Skeletal muscle satellite cell (primary cell): Measurements from ENCODE around the gene LRP11.
"Not testable (repeated sequence)": the region's sequence is repeated elsewhere in the genome, so short reads cannot be mapped to it uniquely, and the experiment has no call there.

Experiments used
- H3K27me3 ChIP-seq: 2 replicates; pipeline ENCODE4 v1.7.0; 2013; ENCODE audit warnings: low read length; ENCODE audit not compliant: control insufficient read depth, insufficient read depth
- H3K36me3 ChIP-seq: 2 replicates; pipeline ENCODE4 v1.7.0; 2013; ENCODE audit warnings: mild to moderate bottlenecking, control low read depth, low read length; ENCODE audit not compliant: insufficient read depth
- H3K4me1 ChIP-seq: 2 replicates; pipeline ENCODE4 v1.7.0; 2013; ENCODE audit warnings: low read length; ENCODE audit not compliant: control insufficient read depth, insufficient read depth
- H3K4me2 ChIP-seq: 2 replicates; pipeline ENCODE4 v1.7.0; 2013; ENCODE audit warnings: mild to moderate bottlenecking, low read length
- H3K4me3 ChIP-seq: 2 replicates; pipeline ENCODE4 v1.7.0; 2013; ENCODE audit warnings: low read length
- H3K9ac ChIP-seq: 2 replicates; pipeline ENCODE4 v1.7.0; 2013; ENCODE audit warnings: mild to moderate bottlenecking, low read depth, low read length, moderate library complexity
- H3K9me3 ChIP-seq: replicated peaks from 2 replicates; pipeline ENCODE4 v1.7.0; 2013; ENCODE audit warnings: mild to moderate bottlenecking, control low read depth, low read length

The LRP11 gene

DNA sequence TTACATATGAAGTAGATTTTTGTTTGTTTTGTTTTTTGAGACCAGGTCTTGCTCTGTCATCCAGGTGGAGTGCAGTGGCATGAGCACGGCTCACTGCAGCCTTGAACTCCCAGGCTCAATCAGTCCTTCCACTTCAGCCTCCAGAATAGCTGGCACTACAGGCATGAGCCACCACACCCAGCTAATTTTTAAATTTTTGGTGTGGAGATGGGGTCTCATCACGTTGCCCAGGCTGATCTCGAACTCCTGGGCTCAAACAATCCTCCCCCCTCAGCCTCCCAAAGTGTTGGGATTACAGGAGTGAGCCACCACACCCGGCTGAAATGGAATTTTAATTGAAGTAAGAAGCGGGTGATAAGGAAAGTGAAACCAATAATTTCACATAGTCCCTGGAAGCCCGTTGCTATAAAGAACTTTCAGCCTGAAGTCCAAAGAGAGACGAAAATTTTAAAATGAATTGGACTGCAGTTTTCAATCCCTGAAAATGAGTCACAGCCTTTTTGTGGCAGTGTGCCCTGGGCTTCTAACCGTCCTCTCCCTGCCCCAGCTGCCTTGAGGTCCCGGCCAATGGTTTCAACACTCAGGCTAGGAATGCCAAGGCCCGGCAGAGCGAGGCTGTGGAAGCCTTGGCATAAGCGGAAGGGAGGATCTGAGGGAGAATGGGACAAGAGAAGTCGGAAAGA lies 33.0 kb upstream of the LRP11 start:
- Histone ChIP-seq H3K4me2 (peak overlapping the region; percentile 74), H3K4me1 (peaks cover 38% of the 10 kb centered on the region), H3K36me3 (no peaks in the 10 kb centered on the region), H3K4me3 (peak overlapping the region; percentile 48), H3K9me3 (no peaks in the 10 kb centered on the region), H3K27me3 (no peaks in the 10 kb centered on the region), H3K9ac (peak overlapping the region; percentile 61)

- Histone ChIP-seq H3K27me3 (no peaks in the 10 kb centered on the region), H3K4me3 (peak overlapping the region; percentile 48), H3K9me3 (no peaks in the 10 kb centered on the region), H3K36me3 (no peaks in the 10 kb centered on the region), H3K4me1 (peaks cover 39% of the 10 kb centered on the region), H3K9ac (peak overlapping the region; percentile 61), H3K4me2 (peak overlapping the region; percentile 74)
Measured at GRCh38 chr6:149896491-149896890, 32.3 kb upstream of the LRP11 start.

GRCh38 chr6:149895833-149896271 lies 31.7 kb upstream of the LRP11 start:
- Histone ChIP-seq H3K4me1 (peaks cover 45% of the 10 kb centered on the region), H3K9ac (peak overlapping the region; percentile 5), H3K27me3 (no peaks in the 10 kb centered on the region), H3K4me3 (peak overlapping the region; percentile 9), H3K9me3 (no peaks in the 10 kb centered on the region), H3K4me2 (peak overlapping the region; percentile 74), H3K36me3 (no peaks in the 10 kb centered on the region)

- Histone ChIP-seq H3K9ac (no peak overlapping the region), H3K4me3 (no peak overlapping the region), H3K4me1 (peaks cover 53% of the 10 kb centered on the region), H3K4me2 (peak overlapping the region; percentile 74), H3K9me3 (no peaks in the 10 kb centered on the region), H3K36me3 (no peaks in the 10 kb centered on the region), H3K27me3 (no peaks in the 10 kb centered on the region)
Measured at GRCh38 chr6:149895048-149895590, 31.0 kb upstream of the LRP11 start.

DNA sequence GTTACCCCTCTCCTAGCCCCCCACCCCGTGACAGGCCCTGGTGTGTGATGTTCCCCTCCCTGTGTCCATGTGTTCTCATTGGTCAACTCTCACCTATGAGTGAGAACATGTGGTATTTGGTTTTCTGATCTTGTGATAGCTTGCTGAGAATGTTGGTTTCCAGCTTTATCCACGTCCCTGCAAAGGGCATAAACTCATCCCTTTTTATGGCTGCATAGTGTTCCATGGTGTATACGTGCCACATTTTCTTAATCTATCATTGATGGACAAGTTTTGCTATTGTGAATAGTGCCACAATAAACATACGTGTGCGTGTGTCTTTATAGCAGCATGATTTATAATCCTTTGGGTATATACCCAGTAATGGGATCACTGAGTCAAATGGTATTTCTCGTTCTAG lies 27.7 kb upstream of the LRP11 start:
- not testable (repeated sequence) for H3K4me3 ChIP-seq, H3K4me2 ChIP-seq, H3K27me3 ChIP-seq, H3K9me3 ChIP-seq, H3K36me3 ChIP-seq, H3K9ac ChIP-seq
- peaks cover 60% of the 10 kb centered on the region for H3K4me1 ChIP-seq

GRCh38 chr6:149891259-149891658 lies 27.1 kb upstream of the LRP11 start:
- Histone ChIP-seq H3K27me3 (no peaks in the 10 kb centered on the region), H3K4me2 (peak overlapping the region; percentile 52), H3K4me3 (no peak overlapping the region), H3K4me1 (peaks cover 55% of the 10 kb centered on the region), H3K9me3 (no peaks in the 10 kb centered on the region), H3K36me3 (no peaks in the 10 kb centered on the region), H3K9ac (peak overlapping the region; percentile 56)

GRCh38 chr6:149890629-149891045 lies 26.5 kb upstream of the LRP11 start:
- Histone ChIP-seq H3K9ac (peak overlapping the region; percentile 3), H3K27me3 (no peaks in the 10 kb centered on the region), H3K9me3 (no peaks in the 10 kb centered on the region), H3K4me3 (peak overlapping the region; percentile 19), H3K36me3 (no peaks in the 10 kb centered on the region), H3K4me2 (peak overlapping the region; percentile 52), H3K4me1 (peaks cover 49% of the 10 kb centered on the region)

DNA sequence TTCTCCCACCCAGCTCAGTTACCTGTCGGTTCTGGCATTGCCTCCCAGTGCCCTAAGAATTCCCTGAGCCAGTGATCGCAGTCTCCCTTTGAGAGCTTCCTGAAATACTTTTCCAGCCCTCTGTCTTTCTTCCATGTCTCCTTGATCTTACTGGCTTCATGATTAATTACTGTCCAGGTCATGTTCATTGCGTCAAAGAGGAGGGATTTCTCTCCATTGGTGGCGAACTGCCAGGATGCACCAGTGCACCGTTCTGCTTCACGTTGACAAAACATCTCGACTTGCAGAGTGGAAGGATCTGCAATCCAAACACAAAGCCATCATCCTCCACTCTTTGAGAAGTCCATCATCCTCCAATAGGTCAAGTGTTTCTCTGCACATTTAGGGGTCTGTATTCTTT lies 25.2 kb upstream of the LRP11 start:
- Histone ChIP-seq H3K9me3 (no peaks in the 10 kb centered on the region), H3K27me3 (no peaks in the 10 kb centered on the region), H3K9ac (no peak overlapping the region), H3K4me3 (no peak overlapping the region), H3K4me2 (no peak overlapping the region), H3K36me3 (no peaks in the 10 kb centered on the region), H3K4me1 (peaks cover 38% of the 10 kb centered on the region)

GRCh38 chr6:149888659-149889058 lies 24.5 kb upstream of the LRP11 start:
- H3K4me3 ChIP-seq, result no peak overlapping the region
- H3K4me2 ChIP-seq, result peak overlapping the region; percentile 1
- peaks cover 38% of the 10 kb centered on the region for H3K4me1 ChIP-seq
- no peaks in the 10 kb centered on the region for H3K9me3 ChIP-seq
- no peaks in the 10 kb centered on the region for H3K27me3 ChIP-seq
- no peaks in the 10 kb centered on the region for H3K36me3 ChIP-seq
- H3K9ac ChIP-seq, result no peak overlapping the region

DNA sequence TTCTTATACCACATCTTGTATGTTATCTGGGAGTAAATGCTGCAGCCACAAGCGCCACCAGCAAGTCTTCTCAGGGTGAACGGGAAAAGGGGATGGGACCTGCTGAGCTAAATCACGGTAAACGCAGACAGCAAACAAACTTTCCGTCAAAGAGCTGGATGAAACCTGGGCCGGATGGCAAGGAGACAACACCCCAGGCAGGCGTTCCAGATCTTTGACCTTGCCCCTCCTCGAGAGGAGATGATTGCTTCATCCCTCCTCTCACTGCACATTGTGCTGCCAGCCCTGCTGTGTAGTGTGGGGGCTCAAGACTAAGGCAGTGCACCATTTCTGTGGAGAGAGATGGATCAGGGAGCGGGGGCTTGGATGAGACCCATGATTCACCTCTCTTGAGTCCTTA lies 23.9 kb upstream of the LRP11 start:
- Histone ChIP-seq H3K4me2 (no peak overlapping the region), H3K27me3 (no peaks in the 10 kb centered on the region), H3K9ac (no peak overlapping the region), H3K9me3 (no peaks in the 10 kb centered on the region), H3K4me3 (no peak overlapping the region), H3K4me1 (peaks cover 38% of the 10 kb centered on the region), H3K36me3 (no peaks in the 10 kb centered on the region)

DNA sequence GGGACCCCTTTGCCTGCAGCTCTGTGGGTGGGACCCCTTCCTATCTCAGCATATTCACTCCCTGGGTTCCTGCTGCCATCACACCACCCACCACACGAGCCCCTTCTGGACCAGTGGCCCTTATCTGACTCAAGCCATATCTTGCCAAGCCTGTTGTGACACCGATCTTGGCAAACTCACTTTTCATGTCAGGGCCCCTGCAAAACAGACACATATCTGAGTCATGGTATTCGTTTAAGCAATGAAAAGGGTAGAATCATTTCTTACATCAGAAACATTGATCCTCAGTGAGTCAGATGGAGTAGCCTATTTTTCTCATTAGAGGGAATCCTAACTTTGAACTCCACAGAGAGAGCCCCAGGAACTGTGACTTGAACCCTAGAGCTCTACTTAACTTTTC lies 23.2 kb upstream of the LRP11 start:
- peaks cover 38% of the 10 kb centered on the region for H3K4me1 ChIP-seq

GRCh38 chr6:149885888-149886287 lies 21.7 kb upstream of the LRP11 start:
- Histone ChIP-seq H3K36me3 (no peaks in the 10 kb centered on the region), H3K9me3 (no peaks in the 10 kb centered on the region), H3K4me2 (no peak overlapping the region), H3K9ac (no peak overlapping the region), H3K27me3 (no peaks in the 10 kb centered on the region), H3K4me1 (peaks cover 31% of the 10 kb centered on the region), H3K4me3 (no peak overlapping the region)

More for the DNA sequence above, 23.2 kb upstream of the LRP11 start:
- no peaks in the 10 kb centered on the region for H3K9me3 ChIP-seq
- H3K27me3 ChIP-seq, result no peaks in the 10 kb centered on the region
- no peak overlapping the region for H3K9ac ChIP-seq
- H3K36me3 ChIP-seq, result no peaks in the 10 kb centered on the region
- H3K4me2 ChIP-seq, result no peak overlapping the region
- no peak overlapping the region for H3K4me3 ChIP-seq
